Measurements from ENCODE around the gene RERE.

The RERE gene

GRCh38 chr1:8816831-8817411 lies 519 bp downstream of the RERE start:
- peak overlapping the region; percentile 88 for H3K4me2 ChIP-seq (ENCODE audit: low read length)
- H3K9me2 ChIP-seq (replicated peaks; ENCODE audit: control insufficient read depth, low read length) = no peaks in the 10 kb centered on the region
- H3K27ac ChIP-seq (ENCODE audit: low read depth, low read length) = peak overlapping the region; percentile 77
- no peaks in the 10 kb centered on the region for H3K27me3 ChIP-seq (ENCODE audit: control insufficient read depth, low read length)
- peaks cover 6% of the 10 kb centered on the region for H3K36me3 ChIP-seq (ENCODE audit: control insufficient read depth, low read length)
- peaks cover 55% of the 10 kb centered on the region for H3K79me2 ChIP-seq (ENCODE audit: control insufficient read depth, low read length)
- H4K20me1 ChIP-seq (ENCODE audit: control insufficient read depth, insufficient read depth, low read depth, low read length) = peaks cover 12% of the 10 kb centered on the region; the same call in 1 of the 2 replicates
- TF ChIP-seq CTCF (IDR thresholded peaks at IDR 0.05; ENCODE audit: low read depth, low read length, poor library complexity, severe bottlenecking) (no peak), EZH2phosphoT487 (IDR thresholded peaks at IDR 0.05; ENCODE audit: borderline replicate concordance, low read length) (no peak)
- peaks cover 45% of the 10 kb centered on the region for H3K4me1 ChIP-seq (ENCODE audit: control insufficient read depth, low read length)
- H3K4me3 ChIP-seq (ENCODE audit: low read length) = peak overlapping the region; percentile 94
- no peaks in the 10 kb centered on the region for H3K9me3 ChIP-seq (ENCODE audit: control insufficient read depth, insufficient read depth, low read length)
- peaks cover 5% of the 10 kb centered on the region for H3F3A ChIP-seq (ENCODE audit: control insufficient read depth, insufficient read depth)

- Histone ChIP-seq H3K4me2 (ENCODE audit: low read length) (peak overlapping the region; percentile 88), H3K27ac (ENCODE audit: low read depth, low read length) (peak overlapping the region; percentile 77), H3F3A (ENCODE audit: control insufficient read depth, insufficient read depth) (peaks cover 5% of the 10 kb centered on the region), H3K27me3 (ENCODE audit: control insufficient read depth, low read length) (no peaks in the 10 kb centered on the region), H3K79me2 (ENCODE audit: control insufficient read depth, low read length) (peaks cover 62% of the 10 kb centered on the region), H3K9me2 (replicated peaks; ENCODE audit: control insufficient read depth, low read length) (no peaks in the 10 kb centered on the region), H3K4me3 (ENCODE audit: low read length) (peak overlapping the region; percentile 94), H3K9me3 (ENCODE audit: control insufficient read depth, insufficient read depth, low read length) (no peaks in the 10 kb centered on the region), H4K20me1 (ENCODE audit: control insufficient read depth, insufficient read depth, low read depth, low read length) (peaks cover 16% of the 10 kb centered on the region; the same call in 1 of the 2 replicates), H3K4me1 (ENCODE audit: control insufficient read depth, low read length) (peaks cover 45% of the 10 kb centered on the region), H3K36me3 (ENCODE audit: control insufficient read depth, low read length) (peaks cover 6% of the 10 kb centered on the region)
- no peak for TF ChIP-seq EZH2phosphoT487 (IDR thresholded peaks at IDR 0.05; ENCODE audit: borderline replicate concordance, low read length)
Observed at GRCh38 chr1:8816264-8816663, 1.2 kb downstream of the RERE start.

GRCh38 chr1:8815582-8816151 lies 1.8 kb downstream of the RERE start:
- Histone ChIP-seq H3K27ac (ENCODE audit: low read depth, low read length) (peak overlapping the region; percentile 77; the same call in 1 of the 2 replicates), H3K4me2 (ENCODE audit: low read length) (peak overlapping the region; percentile 88), H3K9me3 (ENCODE audit: control insufficient read depth, insufficient read depth, low read length) (no peaks in the 10 kb centered on the region), H3K79me2 (ENCODE audit: control insufficient read depth, low read length) (peaks cover 68% of the 10 kb centered on the region), H3K4me1 (ENCODE audit: control insufficient read depth, low read length) (peaks cover 42% of the 10 kb centered on the region), H3K36me3 (ENCODE audit: control insufficient read depth, low read length) (peaks cover 6% of the 10 kb centered on the region), H4K20me1 (ENCODE audit: control insufficient read depth, insufficient read depth, low read depth, low read length) (peaks cover 18% of the 10 kb centered on the region; the same call in 1 of the 2 replicates), H3F3A (ENCODE audit: control insufficient read depth, insufficient read depth) (peaks cover 5% of the 10 kb centered on the region), H3K9me2 (replicated peaks; ENCODE audit: control insufficient read depth, low read length) (no peaks in the 10 kb centered on the region), H3K4me3 (ENCODE audit: low read length) (peak overlapping the region; percentile 94), H3K27me3 (ENCODE audit: control insufficient read depth, low read length) (no peaks in the 10 kb centered on the region)
- TF ChIP-seq EZH2phosphoT487 (IDR thresholded peaks at IDR 0.05; ENCODE audit: borderline replicate concordance, low read length) (no peak), CTCF (IDR thresholded peaks at IDR 0.05; ENCODE audit: low read depth, low read length, poor library complexity, severe bottlenecking) (no peak)

- Histone ChIP-seq H3F3A (ENCODE audit: control insufficient read depth, insufficient read depth) (peaks cover 5% of the 10 kb centered on the region), H4K20me1 (ENCODE audit: control insufficient read depth, insufficient read depth, low read depth, low read length) (peaks cover 19% of the 10 kb centered on the region; the same call in 1 of the 2 replicates), H3K4me2 (ENCODE audit: low read length) (peak overlapping the region; percentile 88), H3K79me2 (ENCODE audit: control insufficient read depth, low read length) (peaks cover 76% of the 10 kb centered on the region), H3K9me2 (replicated peaks; ENCODE audit: control insufficient read depth, low read length) (no peaks in the 10 kb centered on the region), H3K27me3 (ENCODE audit: control insufficient read depth, low read length) (no peaks in the 10 kb centered on the region), H3K36me3 (ENCODE audit: control insufficient read depth, low read length) (peaks cover 6% of the 10 kb centered on the region), H3K9me3 (ENCODE audit: control insufficient read depth, insufficient read depth, low read length) (no peaks in the 10 kb centered on the region), H3K4me1 (ENCODE audit: control insufficient read depth, low read length) (peaks cover 42% of the 10 kb centered on the region), H3K4me3 (ENCODE audit: low read length) (peak overlapping the region; percentile 46), H3K27ac (ENCODE audit: low read depth, low read length) (no peak overlapping the region)
- TF ChIP-seq EZH2phosphoT487 (IDR thresholded peaks at IDR 0.05; ENCODE audit: borderline replicate concordance, low read length) (no peak), CTCF (IDR thresholded peaks at IDR 0.05; ENCODE audit: low read depth, low read length, poor library complexity, severe bottlenecking) (peak; percentile 48)
Observed at GRCh38 chr1:8814865-8815264, 2.6 kb downstream of the RERE start.
